HTR-8/SVneo (cell line): ENCODE results near the gene FOXO6.

Source experiments
- DNase-seq: peaks from one replicate; pipeline ENCODE4 v3.0.0; 2011; ENCODE audit warnings: low spot score, mixed read lengths; ENCODE audit not compliant: insufficient read length
- FAIRE-seq: peaks from 2 replicates; lab custom pipeline; 2011; peaks lifted over from hg19 to GRCh38; lab: Jason Lieb, UNC

FOXO6 gene

GRCh38 chr1:41364442-41365319 lies 3.4 kb downstream of the FOXO6 start:
- no peak for FAIRE-seq
- no peak for DNase-seq

GRCh38 chr1:41365320-41365633 lies 4.0 kb downstream of the FOXO6 start:
- FAIRE-seq (no peak), DNase-seq (no peak)

- peak; percentile 41 for DNase-seq
- peak; percentile 70 for FAIRE-seq
Observed at GRCh38 chr1:41365772-41366454, 4.7 kb downstream of the FOXO6 start.

GRCh38 chr1:41366455-41367287 lies 5.4 kb downstream of the FOXO6 start:
- FAIRE-seq (no peak), DNase-seq (no peak)

GRCh38 chr1:41367288-41367642 lies 6.0 kb downstream of the FOXO6 start:
- no peak for DNase-seq
- FAIRE-seq: no peak

- no peak for DNase-seq
- FAIRE-seq: no peak
Observed at GRCh38 chr1:41368366-41368765, 7.1 kb downstream of the FOXO6 start.

- no peak for DNase-seq
Observed at GRCh38 chr1:41368801-41369200, 7.6 kb downstream of the FOXO6 start.

GRCh38 chr1:41369531-41369930 lies 8.3 kb downstream of the FOXO6 start:
- FAIRE-seq: no peak
- no peak for DNase-seq

More at GRCh38 chr1:41368801-41369200, 7.6 kb downstream of the FOXO6 start:
- no peak for FAIRE-seq

GRCh38 chr1:41370225-41370624 lies 9.0 kb downstream of the FOXO6 start:
- no peak for DNase-seq
- FAIRE-seq: no peak

GRCh38 chr1:41370756-41371420 lies 9.7 kb downstream of the FOXO6 start:
- DNase-seq (no peak), FAIRE-seq (no peak)

- FAIRE-seq (peak; percentile 57), DNase-seq (peak; percentile 45)
Observed at GRCh38 chr1:41371630-41372599, 10.7 kb downstream of the FOXO6 start.

GRCh38 chr1:41372600-41372993 lies 11.4 kb downstream of the FOXO6 start:
- FAIRE-seq: no peak
- no peak for DNase-seq

- no peak for DNase-seq
- no peak for FAIRE-seq
Observed at GRCh38 chr1:41373373-41373772, 12.1 kb downstream of the FOXO6 start.

- DNase-seq (no peak), FAIRE-seq (no peak)
Observed at GRCh38 chr1:41374711-41375110, 13.5 kb downstream of the FOXO6 start.

- no peak for FAIRE-seq
- no peak for DNase-seq
Observed at GRCh38 chr1:41377397-41377796, 16.2 kb downstream of the FOXO6 start.

- FAIRE-seq (no peak), DNase-seq (no peak)
Observed at GRCh38 chr1:41378222-41378621, 17.0 kb downstream of the FOXO6 start.

- no peak for DNase-seq
- FAIRE-seq: no peak
Observed at GRCh38 chr1:41378999-41379737, 17.9 kb downstream of the FOXO6 start.

- FAIRE-seq (no peak), DNase-seq (no peak)
Observed at GRCh38 chr1:41379738-41380130, 18.5 kb downstream of the FOXO6 start.

- DNase-seq (no peak), FAIRE-seq (no peak)
Observed at GRCh38 chr1:41380195-41380594, 19.0 kb downstream of the FOXO6 start.
